Measurements from ENCODE around the gene PCDHGA4.

- TF ChIP-seq EZH2phosphoT487 (IDR thresholded peaks at IDR 0.05; ENCODE audit: low read depth) = no peak
- TF ChIP-seq CTCF (IDR thresholded peaks at IDR 0.05; ENCODE audit: low read depth, low read length) = no peak
These were observed 41.1 kb upstream of the PCDHGA4 start for GRCh38 chr5:141313711-141314110.

Data from OCI-LY3 (cell line).